Subcutaneous abdominal adipose tissue (tissue), 5 donors: ENCODE results near the gene METTL22.

Source experiments
- H3K27ac ChIP-seq: one replicate; pipeline ENCODE4 v1.7.0; 2013; ENCODE audit warnings: low read depth, mild to moderate bottlenecking, inconsistent platforms, low read length, moderate library complexity
- H3K27me3 ChIP-seq, 5 donors: one replicate each; pipeline ENCODE4 v1.7.0; 2013; ENCODE audit warnings: low read length in 5 of 5, inconsistent platforms in 1 of 5; ENCODE audit not compliant: control insufficient read depth in 5 of 5, insufficient read depth in 4 of 5
- H3K36me3 ChIP-seq, 5 donors: one replicate each; pipeline ENCODE4 v1.7.0; 2013; ENCODE audit warnings: low read length in 5 of 5; ENCODE audit not compliant: control insufficient read depth in 5 of 5, insufficient read depth in 5 of 5
- H3K4me1 ChIP-seq, 5 donors: one replicate each; pipeline ENCODE4 v1.7.0; 2013; ENCODE audit warnings: low read length in 5 of 5, mild to moderate bottlenecking in 3 of 5, moderate library complexity in 1 of 5; ENCODE audit not compliant: control insufficient read depth in 5 of 5, insufficient read depth in 5 of 5
- H3K4me3 ChIP-seq, 5 donors: one replicate each; pipeline ENCODE4 v1.7.0; 2013; ENCODE audit warnings: low read length in 5 of 5, low read depth in 1 of 5
- H3K9ac ChIP-seq, 5 donors: one replicate each; pipeline ENCODE4 v1.7.0; 2013; ENCODE audit warnings: low read length in 5 of 5, mild to moderate bottlenecking in 4 of 5, moderate library complexity in 3 of 5
- H3K9me3 ChIP-seq, 5 donors: one replicate each; pipeline ENCODE4 v1.7.0; 2013; ENCODE audit warnings: low read length in 5 of 5; ENCODE audit not compliant: control insufficient read depth in 5 of 5
- donor health status: healthy.
- donor health status: healthy.
- donor health status: healthy.
- donor health status: healthy.
- donor health status: healthy.

Gene METTL22

DNA sequence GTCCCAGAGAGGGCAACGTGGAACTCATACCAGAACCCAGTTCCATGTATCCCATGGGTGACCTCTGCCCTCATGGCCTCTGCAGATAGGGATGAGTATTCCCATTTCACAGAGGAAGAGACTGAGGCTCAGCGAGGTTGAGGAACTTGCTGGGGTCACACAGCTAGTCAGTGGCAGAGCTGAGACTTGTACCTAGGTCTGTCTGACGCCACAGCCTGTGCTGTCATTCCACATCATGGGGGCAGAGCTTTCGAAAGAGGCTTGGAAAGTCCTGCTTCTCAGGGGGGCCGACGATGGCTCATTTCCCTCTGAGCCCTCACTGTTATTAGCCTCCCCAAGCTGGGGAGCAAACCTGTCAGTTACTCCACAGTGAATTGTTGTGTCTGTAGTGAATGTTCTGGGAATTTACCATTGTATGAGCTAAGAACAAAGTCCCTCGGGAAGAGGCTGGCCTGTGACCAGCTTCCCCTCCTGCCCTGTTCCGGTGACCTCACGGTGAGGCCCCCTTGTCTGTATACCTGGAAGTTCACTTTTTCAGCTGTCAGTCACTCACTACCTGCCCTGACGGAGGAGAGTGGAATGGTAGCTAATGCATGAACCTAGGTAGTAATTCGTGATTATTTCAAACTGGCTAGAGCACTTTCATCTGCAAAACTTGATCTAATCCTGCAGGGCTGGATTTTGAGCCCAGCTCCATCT, 8.9 kb downstream of the METTL22 start:
- Histone ChIP-seq H3K36me3 (peaks cover 0 to 91% (median 82%) of the 10 kb centered on the region in 5 donors), H3K27me3 (no peaks in the 10 kb centered on the region), H3K4me3 (no peak overlapping the region), H3K9me3 (no peaks in the 10 kb centered on the region), H3K27ac (no peak overlapping the region), H3K4me1 (peaks cover 0 to 15% (median 4%) of the 10 kb centered on the region in 5 donors), H3K9ac (peak overlapping the region in 1 of 5 donors; percentile 31)

DNA sequence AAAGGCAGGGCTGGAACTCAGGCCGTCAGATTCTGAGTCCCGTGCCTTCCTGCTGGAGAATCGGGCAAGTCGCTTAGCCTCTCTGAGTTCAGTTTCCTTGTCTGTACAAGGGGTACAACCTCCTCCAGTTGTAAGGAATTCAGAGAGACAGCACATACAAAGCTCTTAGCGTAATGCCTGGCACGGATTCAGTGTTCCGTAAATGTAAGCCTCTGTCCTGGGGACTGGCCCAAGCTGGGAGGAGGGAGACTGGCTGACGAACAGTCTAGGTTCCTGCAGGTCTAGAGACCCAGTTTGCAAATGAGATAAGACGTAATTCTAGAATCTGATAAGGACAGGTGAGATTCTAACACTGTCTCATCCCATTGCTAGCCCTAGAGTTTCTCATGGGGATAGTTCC, 9.9 kb downstream of the METTL22 start:
- Histone ChIP-seq H3K36me3 (peaks cover 0 to 91% (median 80%) of the 10 kb centered on the region in 5 donors), H3K4me1 (peaks cover 0 to 15% (median 4%) of the 10 kb centered on the region in 5 donors), H3K27ac (peak overlapping the region; percentile 32), H3K9me3 (no peaks in the 10 kb centered on the region), H3K27me3 (no peaks in the 10 kb centered on the region), H3K4me3 (no peak overlapping the region), H3K9ac (peak overlapping the region in 2 of 5 donors; percentile 10 to 39)

DNA sequence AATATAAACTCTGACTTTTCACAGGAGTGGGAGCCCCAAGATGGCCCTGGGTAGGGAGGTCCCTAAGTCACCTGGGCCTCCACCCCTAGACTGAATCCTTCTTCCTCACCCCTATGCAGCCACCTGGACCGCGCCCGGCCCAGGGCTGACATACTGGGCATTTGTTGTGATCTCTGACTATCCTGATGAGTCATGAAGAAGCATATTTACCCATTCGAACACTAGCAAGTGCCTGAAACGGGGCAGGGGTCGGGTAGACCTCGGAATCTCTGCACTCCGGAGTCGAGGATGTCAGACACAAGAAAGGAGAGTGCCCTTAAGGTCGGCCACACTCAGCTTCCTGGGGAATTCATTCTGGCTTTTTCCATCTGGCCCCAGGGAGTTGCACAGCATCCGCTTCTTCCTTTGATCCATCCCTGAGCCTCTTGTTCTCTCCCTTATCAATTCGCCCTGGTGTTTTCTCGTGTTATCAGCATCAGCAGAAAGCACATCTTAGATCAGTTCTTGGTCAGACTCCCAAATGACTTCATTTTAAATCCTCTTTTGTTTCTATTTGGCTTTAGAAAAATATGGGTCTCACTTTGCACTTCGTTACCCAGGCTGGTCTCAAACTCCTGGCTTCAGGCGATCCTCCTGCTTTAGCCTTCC, 10.4 kb downstream of the METTL22 start:
- Histone ChIP-seq H3K27ac (peak overlapping the region; percentile 32), H3K4me1 (peaks cover 0 to 15% (median 4%) of the 10 kb centered on the region in 5 donors), H3K27me3 (no peaks in the 10 kb centered on the region), H3K4me3 (no peak overlapping the region), H3K9ac (peak overlapping the region in 1 of 5 donors; percentile 10), H3K9me3 (no peaks in the 10 kb centered on the region), H3K36me3 (peaks cover 0 to 91% (median 79%) of the 10 kb centered on the region in 5 donors)

DNA sequence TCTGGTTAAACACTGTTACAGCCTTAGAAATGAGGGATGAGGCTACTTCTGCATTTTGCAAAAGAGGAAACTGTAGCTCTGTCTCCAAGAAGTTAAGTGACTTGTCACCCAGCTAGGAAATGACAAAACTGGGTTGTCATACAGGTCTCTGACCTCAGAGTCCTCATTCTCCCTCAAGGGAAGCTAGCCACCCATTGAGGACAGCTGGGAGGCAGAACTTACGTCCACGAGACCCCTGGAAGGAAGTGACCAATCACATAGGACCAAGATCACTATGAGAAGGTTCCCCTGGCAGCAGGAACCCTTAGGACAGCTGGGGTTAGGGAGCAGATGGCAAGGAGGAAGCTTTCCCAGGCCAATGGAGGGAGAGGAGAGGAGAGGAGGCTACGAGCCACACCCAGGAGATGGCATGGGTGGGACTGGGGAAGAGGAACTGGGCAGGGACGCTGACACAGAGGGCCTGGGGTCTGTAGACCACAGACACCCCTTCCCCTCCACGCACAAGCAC, 11.2 kb downstream of the METTL22 start:
- H3K27me3 ChIP-seq = no peaks in the 10 kb centered on the region
- H3K27ac ChIP-seq = peak overlapping the region; percentile 23
- peak overlapping the region in 2 of 5 donors; percentile 4 to 56 for H3K9ac ChIP-seq
- H3K36me3 ChIP-seq = peaks cover 0 to 91% (median 79%) of the 10 kb centered on the region in 5 donors
- H3K4me3 ChIP-seq = no peak overlapping the region
- H3K9me3 ChIP-seq = no peaks in the 10 kb centered on the region
- peaks cover 0 to 15% (median 4%) of the 10 kb centered on the region in 5 donors for H3K4me1 ChIP-seq

- no peaks in the 10 kb centered on the region for H3K27me3 ChIP-seq
- H3K36me3 ChIP-seq = peaks cover 0 to 90% (median 77%) of the 10 kb centered on the region in 5 donors
- H3K4me1 ChIP-seq = peaks cover 0 to 15% (median 4%) of the 10 kb centered on the region in 5 donors
- no peaks in the 10 kb centered on the region for H3K9me3 ChIP-seq
- H3K4me3 ChIP-seq = no peak overlapping the region
- no peak overlapping the region for H3K27ac ChIP-seq
- no peak overlapping the region for H3K9ac ChIP-seq
These were observed 13.7 kb downstream of the METTL22 start for GRCh38 chr16:8634991-8635736.

GRCh38 chr16:8639694-8640093, 18.2 kb downstream of the METTL22 start:
- no peaks in the 10 kb centered on the region for H3K9me3 ChIP-seq
- H3K9ac ChIP-seq = no peak overlapping the region
- no peak overlapping the region for H3K27ac ChIP-seq
- no peak overlapping the region for H3K4me3 ChIP-seq
- H3K4me1 ChIP-seq = peaks cover 0 to 5% (median 0%) of the 10 kb centered on the region in 5 donors
- H3K27me3 ChIP-seq = no peaks in the 10 kb centered on the region
- peaks cover 9 to 92% (median 85%) of the 10 kb centered on the region in 5 donors for H3K36me3 ChIP-seq

GRCh38 chr16:8641671-8642070, 20.2 kb downstream of the METTL22 start:
- Histone ChIP-seq H3K9me3 (no peaks in the 10 kb centered on the region), H3K27ac (no peak overlapping the region), H3K9ac (no peak overlapping the region), H3K27me3 (no peaks in the 10 kb centered on the region), H3K4me3 (no peak overlapping the region), H3K4me1 (peaks cover 0 to 5% (median 0%) of the 10 kb centered on the region in 5 donors), H3K36me3 (peaks cover 9 to 92% (median 88%) of the 10 kb centered on the region in 5 donors)

DNA sequence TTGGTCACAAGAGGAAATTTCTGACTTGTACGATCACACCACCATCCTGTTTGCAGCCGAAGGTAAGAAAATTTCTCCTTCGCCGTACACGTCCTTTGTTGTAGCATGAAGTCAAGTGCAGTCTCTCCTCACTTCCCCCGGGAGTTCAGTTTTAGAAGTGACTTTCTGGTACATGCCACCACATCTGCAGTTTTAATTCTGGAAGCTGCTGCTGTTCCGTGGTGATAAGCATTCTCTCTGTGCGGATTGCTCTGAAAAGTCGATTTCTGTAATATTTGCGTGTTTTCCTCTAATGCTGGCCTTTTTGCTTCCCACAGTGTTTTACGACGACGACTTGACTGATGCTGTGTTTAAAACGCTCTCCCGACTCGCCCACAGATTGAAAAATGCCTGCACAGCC, 20.6 kb downstream of the METTL22 start:
- Histone ChIP-seq H3K4me3 (no peak overlapping the region), H3K27me3 (no peaks in the 10 kb centered on the region), H3K9me3 (no peaks in the 10 kb centered on the region), H3K36me3 (peaks cover 9 to 92% (median 88%) of the 10 kb centered on the region in 5 donors), H3K27ac (no peak overlapping the region), H3K4me1 (peaks cover 0 to 5% (median 0%) of the 10 kb centered on the region in 5 donors), H3K9ac (no peak overlapping the region)

DNA sequence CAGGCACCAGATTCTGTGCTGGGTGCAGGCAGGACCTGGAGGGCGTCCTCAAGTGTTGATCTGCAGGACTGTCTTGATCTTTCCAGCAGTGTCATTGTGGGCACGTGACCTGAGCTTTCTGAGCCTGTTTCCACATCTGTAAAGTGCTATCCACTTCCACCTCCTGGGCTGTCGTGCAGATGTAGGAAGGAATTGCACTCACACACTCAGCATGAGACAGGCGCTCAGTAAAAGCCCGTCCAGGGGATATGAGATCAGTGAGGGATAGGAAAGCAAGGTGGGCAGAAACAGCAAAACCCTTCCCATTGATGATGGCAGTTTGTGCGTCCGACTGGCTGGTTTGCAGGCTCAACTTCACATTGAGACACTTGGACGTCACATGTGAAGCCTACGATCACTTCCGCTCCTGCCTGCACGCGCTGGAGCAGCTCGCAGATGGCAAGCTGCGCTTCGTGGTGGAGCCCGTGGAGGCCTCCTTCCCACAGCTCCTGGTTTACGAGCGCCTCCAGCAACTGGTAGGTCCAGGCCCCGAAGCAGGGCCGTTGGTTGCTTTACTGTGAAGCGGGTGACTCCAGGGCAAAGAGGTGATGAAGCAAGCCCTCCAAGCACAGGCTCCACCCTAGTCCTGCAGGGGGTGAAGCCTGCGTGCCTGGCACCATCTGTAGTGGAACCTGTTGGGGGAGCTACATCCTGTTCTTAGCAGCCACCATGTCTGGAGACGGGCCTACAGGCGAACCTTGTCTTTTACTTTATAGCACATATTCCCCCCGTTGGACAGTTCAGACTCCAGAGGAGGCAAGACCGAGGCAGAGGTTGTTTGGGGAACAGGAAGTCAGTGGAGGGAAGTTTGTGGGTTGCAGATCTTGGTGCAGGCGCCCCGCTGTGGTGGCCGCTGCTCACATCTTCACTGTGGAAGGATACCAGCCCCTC, 23.0 kb downstream of the METTL22 start:
- H3K4me3 ChIP-seq = peak overlapping the region in 1 of 5 donors; percentile 26
- H3K36me3 ChIP-seq = peaks cover 9 to 88% (median 83%) of the 10 kb centered on the region in 5 donors
- peaks cover 0 to 5% (median 0%) of the 10 kb centered on the region in 5 donors for H3K4me1 ChIP-seq
- no peaks in the 10 kb centered on the region for H3K27me3 ChIP-seq
- no peaks in the 10 kb centered on the region for H3K9me3 ChIP-seq
- no peak overlapping the region for H3K27ac ChIP-seq
- no peak overlapping the region for H3K9ac ChIP-seq
